NCI-H524 (cell line): ENCODE measurements around the gene NEK7.
A peak's percentile ranks its signal among the peaks of the same experiment; 100 is the strongest.

Source experiments
- DNase-seq, 2 experiments: peaks; one replicate each; lab custom pipeline; 2025; lab: John Stamatoyannopoulos, UW

Gene NEK7

GRCh38 chr1:198147216-198147615 is 9.6 kb upstream of the NEK7 start:
- DNase-seq, result no peak

- no peak for DNase-seq
These were observed 6.4 kb upstream of the NEK7 start for GRCh38 chr1:198150369-198150768.

DNA sequence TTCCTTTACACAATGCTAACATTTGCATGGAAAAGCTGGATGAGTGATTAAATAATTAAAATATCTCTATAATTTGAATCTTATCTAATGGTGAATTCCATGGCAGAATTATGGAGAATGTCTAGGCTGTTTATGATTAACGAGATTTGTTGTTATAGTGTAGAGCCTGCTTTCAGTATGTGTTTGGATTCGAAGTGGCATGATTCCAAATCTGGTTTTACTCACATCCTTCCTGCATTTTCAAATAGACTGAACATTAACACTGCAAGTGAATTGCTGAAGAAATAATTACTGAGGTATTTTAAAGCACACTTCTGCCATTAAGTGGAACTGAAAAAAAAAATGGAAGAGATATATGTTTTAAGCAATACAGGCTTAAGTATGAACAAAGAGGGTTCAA is 5.1 kb upstream of the NEK7 start:
- DNase-seq, result no peak

GRCh38 chr1:198153103-198153502 is 3.7 kb upstream of the NEK7 start:
- DNase-seq, result no peak

DNA sequence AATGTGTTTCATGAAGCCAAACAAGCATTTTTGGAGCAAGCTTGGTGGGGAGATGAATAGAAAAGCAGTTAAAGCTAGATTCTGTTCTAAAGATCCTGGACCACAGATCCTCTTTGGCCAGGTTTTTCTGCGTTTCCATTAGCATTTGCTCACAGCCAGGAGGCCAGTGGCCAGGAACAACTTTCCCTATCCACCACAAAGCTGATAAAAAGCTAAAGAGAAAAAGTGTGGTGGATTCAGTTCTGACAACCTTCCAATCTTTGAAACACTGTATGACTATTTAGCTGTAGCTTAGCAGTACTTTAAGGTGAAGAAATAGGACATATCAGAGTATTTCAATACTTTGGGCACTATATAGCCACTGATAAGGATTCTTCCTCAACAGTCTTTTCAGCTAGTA is 3.0 kb upstream of the NEK7 start:
- no peak for DNase-seq

- DNase-seq, result peak in 1 of 2 experiments; percentile 38
These were observed 1.5 kb upstream of the NEK7 start for GRCh38 chr1:198155253-198155652.

GRCh38 chr1:198156111-198156744 is 570 bp upstream of the NEK7 start:
- peak; percentile 46 to 51 for DNase-seq

DNA sequence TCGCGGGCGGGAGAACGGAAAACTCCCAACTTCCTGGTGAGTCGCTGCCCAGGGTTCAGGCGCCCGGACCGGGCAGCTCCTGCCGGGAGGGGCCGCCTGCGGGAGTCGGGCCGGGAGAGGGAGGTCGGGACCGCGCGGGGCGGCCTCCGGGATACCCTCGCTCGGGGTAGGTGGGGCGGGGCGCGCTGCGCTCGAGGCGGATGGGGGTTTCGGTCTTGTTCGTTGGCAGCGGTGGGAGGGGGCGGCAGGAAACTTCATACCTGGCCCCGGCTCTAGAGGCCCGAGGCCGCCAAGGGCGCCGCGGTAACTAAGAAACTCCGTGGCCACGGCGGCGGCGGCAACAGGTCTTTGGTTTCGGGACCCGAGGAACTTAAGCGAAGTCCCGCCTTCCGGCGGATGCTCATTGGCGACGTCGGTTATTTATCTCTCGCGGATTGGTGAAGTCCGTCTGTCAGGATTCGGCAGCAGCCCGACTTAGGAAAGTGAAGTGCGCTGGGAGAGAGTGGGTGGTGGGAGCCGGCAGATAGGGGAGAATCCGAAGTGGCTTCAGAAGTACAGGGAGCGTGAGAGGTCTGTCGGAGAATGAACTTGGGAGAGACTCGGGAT is 546 bp downstream of the NEK7 start:
- DNase-seq, result peak; percentile 75 to 92

DNA sequence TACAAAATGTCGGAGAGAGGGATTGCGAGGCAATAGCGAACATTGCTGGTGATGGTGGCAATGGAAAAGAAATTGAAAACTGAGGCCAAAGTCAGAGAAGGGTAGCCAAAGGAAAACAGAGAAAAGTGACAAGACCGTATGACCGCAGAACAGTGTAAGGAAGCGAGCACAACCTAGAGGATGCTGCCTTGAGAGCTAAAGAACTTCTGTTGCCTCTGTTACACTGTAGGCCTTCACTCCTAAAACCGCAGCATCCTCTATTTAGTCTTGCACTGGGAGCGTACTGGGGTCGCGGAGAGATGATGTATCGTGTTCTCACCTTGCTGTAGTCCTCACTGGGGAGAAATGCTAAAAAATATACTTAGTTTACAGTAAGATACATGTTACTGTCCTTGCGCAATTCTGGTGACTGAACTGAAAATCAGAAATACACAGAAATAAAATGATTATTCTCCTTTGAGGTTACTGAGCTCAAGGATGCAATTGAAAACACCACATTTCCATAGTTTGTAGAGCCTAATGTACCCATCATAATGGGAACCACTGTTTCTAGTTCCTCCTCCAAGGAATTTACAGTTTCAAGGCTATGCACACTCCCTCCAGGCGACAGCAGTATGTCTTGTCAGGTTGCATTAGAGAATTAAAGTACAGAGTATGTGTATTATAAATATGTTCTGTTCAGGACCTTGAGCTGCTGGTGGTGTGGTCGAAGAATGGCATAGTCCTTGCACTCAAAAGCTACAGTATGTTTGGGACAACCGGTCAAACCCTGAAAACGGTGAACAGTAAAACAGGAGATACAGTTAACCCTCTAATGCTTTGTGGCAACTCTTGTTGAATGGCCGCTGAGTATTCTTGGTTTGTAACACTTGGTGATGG is 1.3 kb downstream of the NEK7 start:
- DNase-seq, result peak in 1 of 2 experiments; percentile 37

DNA sequence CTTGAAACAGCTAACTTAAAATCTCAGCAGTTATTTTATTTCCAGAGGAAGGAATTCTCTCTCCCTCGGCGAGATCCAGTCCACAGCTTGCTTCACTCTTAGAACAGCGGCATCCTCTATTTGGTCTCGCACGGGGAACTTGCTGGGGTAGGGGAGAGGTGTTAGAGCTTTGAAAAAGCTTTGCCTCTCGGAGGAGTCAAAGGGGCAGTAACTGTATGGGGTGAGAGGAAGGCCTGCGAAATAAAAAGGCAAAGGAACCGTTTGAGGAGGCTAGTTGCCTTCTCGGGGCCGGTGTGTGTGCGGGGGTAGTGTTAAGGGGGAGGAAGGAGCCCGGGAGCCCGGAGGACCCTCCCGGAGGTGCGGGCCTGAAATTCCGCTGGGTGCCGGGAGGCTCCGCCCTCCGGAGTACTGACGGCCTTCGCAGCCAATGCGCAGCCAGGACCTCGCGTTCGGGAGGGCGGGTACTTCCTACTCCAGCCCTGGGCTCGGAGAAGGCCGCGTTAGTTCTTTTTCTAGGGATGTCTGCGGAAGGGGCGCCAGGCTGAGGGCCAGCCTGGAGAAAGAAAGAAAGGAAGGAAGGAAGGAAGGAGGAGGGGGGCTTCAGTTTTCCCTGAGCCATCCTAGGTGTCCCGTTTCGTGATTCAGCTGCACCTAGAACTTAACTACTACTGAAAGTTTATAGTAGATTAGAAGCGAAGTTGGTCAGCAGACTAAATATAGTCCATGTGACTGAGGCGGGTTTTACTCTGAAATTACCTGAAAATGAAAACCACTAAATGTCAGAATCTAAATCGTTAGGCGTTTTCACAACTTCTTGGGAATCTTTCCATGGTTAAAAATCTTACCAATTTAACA is 2.2 kb downstream of the NEK7 start:
- peak; percentile 71 to 86 for DNase-seq

DNA sequence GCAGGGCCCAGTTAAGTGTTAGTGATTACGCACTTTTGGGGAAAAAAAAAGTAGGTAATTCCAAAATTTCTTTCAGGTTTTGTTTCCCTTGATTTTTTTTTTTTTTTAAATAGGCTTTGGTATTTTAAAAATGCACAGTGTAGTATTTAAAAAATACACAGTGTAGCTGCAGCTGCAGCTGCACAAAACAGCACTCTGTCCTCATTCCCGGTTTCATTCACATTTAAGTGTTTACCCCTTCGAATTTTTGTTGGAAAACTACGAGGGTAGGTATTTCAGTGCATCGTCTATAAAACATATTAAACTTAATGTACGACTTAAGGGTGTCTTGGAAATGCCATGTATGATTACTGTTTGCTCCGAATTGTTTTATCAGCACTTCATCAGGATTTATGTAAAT is 3.4 kb downstream of the NEK7 start:
- DNase-seq, result no peak

GRCh38 chr1:198160946-198161614 is 4.3 kb downstream of the NEK7 start:
- no peak for DNase-seq

GRCh38 chr1:198161718-198162090 is 4.9 kb downstream of the NEK7 start:
- DNase-seq, result no peak

GRCh38 chr1:198162091-198162767 is 5.4 kb downstream of the NEK7 start:
- no peak for DNase-seq

DNA sequence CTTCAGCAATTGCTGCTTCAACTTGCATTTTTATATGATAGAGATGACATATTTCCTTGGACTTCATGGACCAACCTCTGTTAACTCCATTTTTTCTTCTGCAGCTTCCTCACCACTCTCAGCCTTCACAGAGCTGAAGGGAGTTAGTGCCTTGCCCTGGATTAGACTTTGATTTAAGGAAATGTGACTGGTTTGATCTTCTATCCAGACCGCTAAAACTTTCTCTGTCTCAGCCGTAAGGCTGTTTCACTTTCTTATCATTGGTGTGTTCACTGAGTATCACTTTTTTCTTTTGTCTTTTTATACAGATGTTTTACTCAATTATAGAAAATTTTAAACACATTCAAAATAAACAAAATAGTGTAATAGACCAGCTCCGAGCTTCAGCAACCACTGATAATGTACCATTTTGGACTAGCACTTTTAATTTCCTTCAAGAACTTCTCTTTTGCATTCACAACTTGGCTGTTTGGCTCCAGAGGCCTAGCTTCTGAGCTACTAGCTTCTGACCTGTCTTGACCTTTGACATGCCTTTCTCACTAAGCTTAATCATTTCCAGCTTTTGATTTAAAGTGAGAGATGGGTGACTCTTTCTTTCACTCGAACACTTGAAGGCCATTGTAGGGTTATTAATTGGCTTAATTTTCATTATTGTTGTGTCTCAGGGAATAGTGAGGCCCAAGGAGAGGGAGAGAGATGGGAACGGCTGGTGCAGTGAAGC is 9.3 kb downstream of the NEK7 start:
- no peak for DNase-seq

DNA sequence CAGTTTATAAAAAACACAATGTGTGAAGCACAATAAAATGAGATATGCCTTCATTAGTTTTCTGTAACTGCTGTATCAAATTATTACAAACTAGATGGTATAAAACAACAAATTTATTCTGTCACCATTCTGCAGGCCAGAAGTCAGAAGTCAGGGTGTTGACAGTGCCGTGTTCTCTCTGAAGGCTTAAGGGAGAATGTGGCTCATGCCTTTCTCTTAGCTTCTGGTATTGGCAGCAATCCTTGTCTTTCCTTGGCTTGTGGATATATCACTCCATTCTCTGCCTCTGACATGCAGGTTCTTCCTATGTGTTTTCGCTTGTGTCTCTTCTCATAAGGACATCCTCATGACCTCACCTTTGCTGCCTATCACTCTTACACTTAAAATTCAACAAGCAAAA is 10.1 kb downstream of the NEK7 start:
- DNase-seq, result no peak

GRCh38 chr1:198167436-198167934 is 10.7 kb downstream of the NEK7 start:
- DNase-seq, result no peak

DNA sequence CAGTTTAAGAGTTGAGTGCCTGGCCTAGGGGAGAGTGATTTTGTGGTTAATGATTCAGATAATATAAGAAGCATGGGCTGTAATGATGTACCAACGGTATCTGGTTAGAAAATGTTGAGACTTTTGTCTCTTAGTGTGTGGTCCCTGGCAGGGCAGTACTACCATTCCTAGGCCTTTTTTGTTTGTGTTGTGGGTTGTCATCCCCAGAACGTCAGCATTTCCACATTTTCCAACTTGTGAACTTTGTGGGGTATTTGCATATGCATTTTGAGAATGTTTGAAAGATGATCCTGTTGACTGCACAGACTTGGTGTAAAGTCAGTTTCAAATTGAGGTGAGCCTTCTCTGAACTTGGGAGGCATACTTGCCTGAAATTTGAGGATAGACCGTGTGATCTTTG is 11.4 kb downstream of the NEK7 start:
- no peak for DNase-seq

DNA sequence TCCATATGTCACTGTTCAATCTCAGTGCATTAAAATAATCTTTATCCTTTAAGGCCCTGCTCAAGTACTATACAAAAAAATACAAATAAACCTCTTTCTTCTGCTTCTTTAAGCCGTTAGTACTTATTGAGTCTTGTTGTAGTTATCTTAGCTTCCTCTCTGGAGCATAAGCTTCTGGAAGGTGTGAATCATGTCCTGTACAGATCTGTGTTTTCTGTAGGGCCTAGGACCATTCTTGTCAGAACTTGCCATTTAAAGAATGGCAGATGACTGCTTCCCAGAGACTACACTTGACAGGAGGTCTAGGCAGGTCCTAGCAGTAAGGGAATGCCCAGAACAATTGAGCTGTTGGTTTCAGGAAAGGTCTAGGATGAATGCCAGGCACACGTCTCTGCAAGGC is 12.9 kb downstream of the NEK7 start:
- no peak for DNase-seq
